Spleen (tissue), 11 donors: ENCODE data around the gene PALLD. TPM values are rescaled to one million over a fixed set of nuclear protein-coding genes. Genes with fewer than 3 reads are reported as not detected.

ENCODE experiments used
- DNase-seq: peaks from one replicate; pipeline ENCODE4 v3.0.0-alpha.2; 2020
- H3K27ac ChIP-seq, 8 donors: fragments of 200-600 bp; sonication (generic) in 7 of 8; 1 replicate in 4 of 8; 2 replicates in 4 of 8; pipeline versions ENCODE4 v1.5.0 to v1.8.0; 2016 to 2021; ENCODE audit warnings: inconsistent platforms in 4 of 8, mild to moderate bottlenecking in 4 of 8, moderate library complexity in 1 of 8
- H3K27me3 ChIP-seq, 7 donors: fragments of 200-600 bp; sonication (generic) in 6 of 7; replicated peaks in 1 of 7; 1 replicate in 4 of 7; 2 replicates in 3 of 7; pipeline versions ENCODE4 v1.5.0 to v1.8.0; 2016 to 2021; ENCODE audit warnings: inconsistent platforms in 3 of 7, mild to moderate bottlenecking in 1 of 7
- H3K36me3 ChIP-seq, 6 donors: fragments of 200-600 bp; sonication (generic) in 5 of 6; 1 replicate in 4 of 6; 2 replicates in 2 of 6; pipeline versions ENCODE4 v1.5.0 to v1.8.0; 2016 to 2021; ENCODE audit warnings: inconsistent platforms in 2 of 6
- H3K4me1 ChIP-seq, 6 donors: fragments of 200-600 bp; sonication (generic) in 5 of 6; 1 replicate in 3 of 6; 2 replicates in 3 of 6; pipeline versions ENCODE4 v1.5.0 to v1.8.0; 2016 to 2021; ENCODE audit warnings: inconsistent platforms in 3 of 6
- H3K4me3 ChIP-seq, 8 donors: fragments of 200-600 bp; sonication (generic) in 7 of 8; 1 replicate in 4 of 8; 2 replicates in 4 of 8; pipeline versions ENCODE4 v1.5.0 to v1.8.0; 2016 to 2021; ENCODE audit warnings: inconsistent platforms in 4 of 8, mild to moderate bottlenecking in 4 of 8, moderate library complexity in 2 of 8
- H3K9me3 ChIP-seq, 8 donors: fragments of 200-600 bp; sonication (generic) in 7 of 8; 1 replicate in 4 of 8; 2 replicates in 4 of 8; pipeline versions ENCODE4 v1.5.0 to v1.8.0; 2016 to 2021; ENCODE audit warnings: inconsistent platforms in 4 of 8
- CTCF ChIP-seq, 11 experiments: fragments of 200-600 bp in 7 of 11; fragments of 450-650 bp in 4 of 11; sonication (generic) in 4 of 11; IDR thresholded peaks in 8 of 11; conservative IDR thresholded peaks in 3 of 11; 1 replicate in 7 of 11; 2 replicates in 4 of 11; pipeline versions ENCODE4 v1.4.0 to v1.8.0; 2016 to 2021; ENCODE audit warnings: antibody characterized with exemption in 11 of 11, inconsistent platforms in 4 of 11, mild to moderate bottlenecking in 1 of 11
- POLR2A ChIP-seq, 3 donors: fragments of 450-650 bp; IDR thresholded peaks; one replicate each; pipeline ENCODE4 v1.5.1; 2017; ENCODE audit warnings: antibody characterized with exemption in 3 of 3, mild to moderate bottlenecking in 1 of 3
- POLR2AphosphoS5 ChIP-seq, 3 donors: sonication (generic); formaldehyde crosslinking; IDR thresholded peaks; one replicate each; pipeline ENCODE4 v1.5.1; 2017; ENCODE audit warnings: antibody characterized with exemption in 3 of 3
- WGBS, 5 donors: extraction: QIAGEN DNeasy Blood & Tissue Kit in 3 of 5; methylation state at CpG; one replicate each; pipeline versions ENCODE4 v1.1.5 to v1.1.7; 2013 to 2018; 5-methylcytosine and 5-hydroxymethylcytosine counted together
- intact Hi-C: fragments of 100-400 bp; cut with DNase I; formaldehyde crosslinking; loops from one replicate; pipeline ENCODE4 v1.15.0; 2023; ENCODE audit warnings: low total_unique reads
- polyA plus RNA-seq, 3 donors: library from polyadenylated mRNA; stranded (reverse); fragments of 200-250 nt; gene quantifications; one replicate each; pipeline ENCODE4 v1.2.1, GENCODE V29; 2013
- total RNA-seq, 7 donors: library from RNA; depleted of rRNA in 3 of 7; stranded (reverse); fragments of >200 nt in 3 of 7; fragmentation: NEBNext Ultra II Directional in 4 of 7; extraction: Animal tissue kit (Norgen Biotek cat#: 25700) in 4 of 7; gene quantifications; one replicate each; pipeline versions ENCODE4 v1.1.0 to v1.2.1, GENCODE V29; 2016 to 2021
- donor health status: healthy with polysubstance abuse.
- donor health status: DM: no; HTN: no; CAD: no; lungs with moderate emphysema.
- donor health status: DM: no; HTN: no; CAD: no.
- donor health status: Bipolar disorder and iron deficiency.
- donor health status: healthy.
- donor health status: DM: no; HTN: no; CAD: no.
- donor health status: DM: yes; HTN: yes; CAD: no.

Gene PALLD
- total and polyA plus RNA-seq, 10 donors = 24.3 to 228 (median 142) TPM

GRCh38 chr4:168654848-168655174, 158.0 kb downstream of the PALLD start:
- Histone ChIP-seq H3K4me3 (no peak overlapping the region), H3K27me3 (no peaks in the 10 kb centered on the region), H3K36me3 (no peaks in the 10 kb centered on the region), H3K9me3 (no peaks in the 10 kb centered on the region), H3K4me1 (peaks cover 0 to 4% (median 0%) of the 10 kb centered on the region in 6 donors), H3K27ac (no peak overlapping the region)
- no peak for DNase-seq
- no peak for TF ChIP-seq POLR2AphosphoS5 (IDR thresholded peaks at IDR 0.05)
- no peak for TF ChIP-seq CTCF (IDR thresholded peaks at IDR 0.05 in 8 of 11, conservative IDR thresholded peaks at IDR 0.05 in 3 of 11)
- TF ChIP-seq POLR2A (IDR thresholded peaks at IDR 0.05) = no peak
- intact Hi-C loops = no loop called here

- no peaks in the 10 kb centered on the region for H3K27me3 ChIP-seq
- no peak overlapping the region for H3K4me3 ChIP-seq
- no peaks in the 10 kb centered on the region for H3K36me3 ChIP-seq
- WGBS, 5 donors = 38 to 50% (median 46%) methylated on average over 3 of the region's 3 CpGs
- H3K27ac ChIP-seq = no peak overlapping the region
- DNase-seq = no peak
- intact Hi-C loops = no loop called here
- peaks cover 0 to 6% (median 0%) of the 10 kb centered on the region in 6 donors for H3K4me1 ChIP-seq
- H3K9me3 ChIP-seq = no peaks in the 10 kb centered on the region
- TF ChIP-seq POLR2AphosphoS5 (IDR thresholded peaks at IDR 0.05) (no peak), POLR2A (IDR thresholded peaks at IDR 0.05) (no peak), CTCF (IDR thresholded peaks at IDR 0.05 in 8 of 11, conservative IDR thresholded peaks at IDR 0.05 in 3 of 11) (no peak)
Measured at GRCh38 chr4:168655182-168655581, 158.3 kb downstream of the PALLD start.

GRCh38 chr4:168656055-168656660, 159.3 kb downstream of the PALLD start:
- no peak for TF ChIP-seq POLR2AphosphoS5 (IDR thresholded peaks at IDR 0.05)
- no peak for TF ChIP-seq POLR2A (IDR thresholded peaks at IDR 0.05)
- TF ChIP-seq CTCF (IDR thresholded peaks at IDR 0.05 in 8 of 11, conservative IDR thresholded peaks at IDR 0.05 in 3 of 11) = no peak
- Histone ChIP-seq H3K9me3 (no peaks in the 10 kb centered on the region), H3K4me1 (peaks cover 0 to 6% (median 0%) of the 10 kb centered on the region in 6 donors), H3K4me3 (no peak overlapping the region), H3K27me3 (no peaks in the 10 kb centered on the region), H3K27ac (no peak overlapping the region), H3K36me3 (no peaks in the 10 kb centered on the region)
- DNase-seq = no peak
- intact Hi-C loops = no loop called here
- WGBS, 5 donors = 75 to 88% (median 81%) methylated on average over 4 of the region's 4 CpGs

- Histone ChIP-seq H3K36me3 (no peaks in the 10 kb centered on the region), H3K27ac (no peak overlapping the region), H3K4me1 (peaks cover 0 to 6% (median 0%) of the 10 kb centered on the region in 6 donors), H3K27me3 (no peaks in the 10 kb centered on the region), H3K9me3 (no peaks in the 10 kb centered on the region), H3K4me3 (no peak overlapping the region)
- TF ChIP-seq CTCF (IDR thresholded peaks at IDR 0.05 in 8 of 11, conservative IDR thresholded peaks at IDR 0.05 in 3 of 11) (no peak), POLR2AphosphoS5 (IDR thresholded peaks at IDR 0.05) (no peak), POLR2A (IDR thresholded peaks at IDR 0.05) (no peak)
- no peak for DNase-seq
- WGBS, 5 donors = 88 to 95% (median 91%) methylated on average over 3 of the region's 3 CpGs
- intact Hi-C loops = no loop called here
Measured at GRCh38 chr4:168656946-168657473, 160.2 kb downstream of the PALLD start.
